ENCODE results near the gene SNUPN.
"Not testable (repeated sequence)": the region's sequence is repeated elsewhere in the genome, so short reads cannot be mapped to it uniquely, and the experiment has no call there.

Gene SNUPN

GRCh38 chr15:75582943-75583342 is 42.6 kb downstream of the SNUPN start:
- DNase-seq; H3K36me3 ChIP-seq (ENCODE audit: control insufficient read depth in 4 of 4, insufficient read depth in 4 of 4, low read length in 3 of 4); H3K4me3 ChIP-seq (ENCODE audit: control insufficient read depth in 1 of 7, extremely low read depth in 1 of 7, insufficient read depth in 4 of 7, low read depth in 2 of 7, low read length in 6 of 7); H3K9me3 ChIP-seq (ENCODE audit: control extremely low read depth in 1 of 5, control insufficient read depth in 4 of 5, insufficient read depth in 2 of 5, low read depth in 1 of 5, low read length in 4 of 5); POLR2A ChIA-PET; H3K4me1 ChIP-seq (ENCODE audit: control extremely low read depth in 1 of 4, control insufficient read depth in 4 of 4, insufficient read depth in 4 of 4, low read length in 3 of 4); H3K27me3 ChIP-seq (replicated peaks in 2 of 5; ENCODE audit: control insufficient read depth in 4 of 5, insufficient read depth in 5 of 5, low read length in 4 of 5); H3K27ac ChIP-seq (ENCODE audit: insufficient read depth in 1 of 2, low read depth in 1 of 2, low read length in 2 of 2, poor library complexity in 1 of 2, severe bottlenecking in 2 of 2): not testable (repeated sequence)
- CTCF ChIA-PET, result interaction anchor here (1.5 kb wide), 1 partner anchor 14 kb away, joined by 3 read pairs; no protein-coding TSS in a partner anchor
- WGBS (ENCODE audit: insufficient coverage), result 100% methylated on average over 2 of the region's 5 CpGs

- peaks cover 13 to 19% (median 16%) of the 10 kb centered on the region in 4 experiments for H3K4me1 ChIP-seq (ENCODE audit: control extremely low read depth in 1 of 4, control insufficient read depth in 4 of 4, insufficient read depth in 4 of 4, low read length in 3 of 4)
- H3K36me3 ChIP-seq (ENCODE audit: control insufficient read depth in 4 of 4, insufficient read depth in 4 of 4, low read length in 3 of 4), result no peaks in the 10 kb centered on the region
- no peaks in the 10 kb centered on the region for H3K27me3 ChIP-seq (replicated peaks in 2 of 5; ENCODE audit: control insufficient read depth in 4 of 5, insufficient read depth in 5 of 5, low read length in 4 of 5)
- peak; percentile 78 to 83 (median 81) for DNase-seq
- WGBS (ENCODE audit: insufficient coverage), result 2% methylated on average over 48 of the region's 78 CpGs
- ChIA-PET POLR2A (interaction anchor here (0.5 to 1.0 kb wide), 3 partner anchors 18 to 1858 kb away, joined by 3 to 6 read pairs (median 4); no protein-coding TSS in a partner anchor), CTCF (interaction anchor here (0.8 to 1.3 kb wide), 7 partner anchors 10 to 93 kb away, joined by 3 to 4 read pairs (median 3); partner anchors contain the start of genes SNUPN and SNX33)
- H3K9me3 ChIP-seq (ENCODE audit: control extremely low read depth in 1 of 5, control insufficient read depth in 4 of 5, insufficient read depth in 2 of 5, low read depth in 1 of 5, low read length in 4 of 5), result no peaks in the 10 kb centered on the region
- H3K27ac ChIP-seq (ENCODE audit: insufficient read depth in 1 of 2, low read depth in 1 of 2, low read length in 2 of 2, poor library complexity in 1 of 2, severe bottlenecking in 2 of 2), result peak within 1 kb of the TSS; percentile 61 to 82
- H3K4me3 ChIP-seq (ENCODE audit: control insufficient read depth in 1 of 7, extremely low read depth in 1 of 7, insufficient read depth in 4 of 7, low read depth in 2 of 7, low read length in 6 of 7), result peak within 1 kb of the TSS; percentile 57 to 95 (median 89)
Measured at GRCh38 chr15:75578948-75579920, 46.3 kb downstream of the SNUPN start, which contains the start of gene PTPN9. Gene PTPN9, minus strand, starts transcription at chr15:75579315. Its CDS starts 539 bp downstream, at chr15:75578776.

GRCh38 chr15:75578173-75578947 is 47.2 kb downstream of the SNUPN start:
- H3K4me3 ChIP-seq (ENCODE audit: control insufficient read depth in 1 of 7, extremely low read depth in 1 of 7, insufficient read depth in 4 of 7, low read depth in 2 of 7, low read length in 6 of 7), result peak overlapping the region; percentile 57 to 95 (median 89)
- ChIA-PET POLR2A (interaction anchor here (0.6 to 1.2 kb wide), 3 partner anchors 28 to 1859 kb away, joined by 3 to 4 read pairs (median 3); no protein-coding TSS in a partner anchor), CTCF (interaction anchor here (0.8 to 1.3 kb wide), 8 partner anchors 9 to 94 kb away, joined by 3 to 4 read pairs (median 3); partner anchors contain the start of gene SNX33)
- peak; percentile 40 to 72 (median 58) for DNase-seq
- H3K4me1 ChIP-seq (ENCODE audit: control extremely low read depth in 1 of 4, control insufficient read depth in 4 of 4, insufficient read depth in 4 of 4, low read length in 3 of 4), result peaks cover 13 to 20% (median 17%) of the 10 kb centered on the region in 4 experiments
- H3K36me3 ChIP-seq (ENCODE audit: control insufficient read depth in 4 of 4, insufficient read depth in 4 of 4, low read length in 3 of 4), result no peaks in the 10 kb centered on the region
- no peaks in the 10 kb centered on the region for H3K27me3 ChIP-seq (replicated peaks in 2 of 5; ENCODE audit: control insufficient read depth in 4 of 5, insufficient read depth in 5 of 5, low read length in 4 of 5)
- no peaks in the 10 kb centered on the region for H3K9me3 ChIP-seq (ENCODE audit: control extremely low read depth in 1 of 5, control insufficient read depth in 4 of 5, insufficient read depth in 2 of 5, low read depth in 1 of 5, low read length in 4 of 5)
- H3K27ac ChIP-seq (ENCODE audit: insufficient read depth in 1 of 2, low read depth in 1 of 2, low read length in 2 of 2, poor library complexity in 1 of 2, severe bottlenecking in 2 of 2), result peak overlapping the region; percentile 61 to 82
- under 1% methylated on average over 60 of the region's 77 CpGs for whole genome bisulfite sequencing (ENCODE audit: insufficient coverage)

GRCh38 chr15:75577401-75578172 is 47.9 kb downstream of the SNUPN start:
- ChIA-PET POLR2A (interaction anchor here (1.2 kb wide), 1 partner anchor 124 kb away, joined by 3 read pairs; no protein-coding TSS in a partner anchor), CTCF (interaction anchor here (0.7 to 1.3 kb wide), 5 partner anchors 10 to 118 kb away, joined by 3 to 4 read pairs (median 3); partner anchors contain the start of gene SNX33)
- DNase-seq, result peak in 1 of 3 donors; percentile 20
- WGBS (ENCODE audit: insufficient coverage), result 10% methylated on average over 12 of the region's 13 CpGs
- H3K27me3 ChIP-seq (replicated peaks in 2 of 5; ENCODE audit: control insufficient read depth in 4 of 5, insufficient read depth in 5 of 5, low read length in 4 of 5), result no peaks in the 10 kb centered on the region
- peak overlapping the region in 1 of 2 experiments; percentile 82 for H3K27ac ChIP-seq (ENCODE audit: insufficient read depth in 1 of 2, low read depth in 1 of 2, low read length in 2 of 2, poor library complexity in 1 of 2, severe bottlenecking in 2 of 2)
- H3K9me3 ChIP-seq (ENCODE audit: control extremely low read depth in 1 of 5, control insufficient read depth in 4 of 5, insufficient read depth in 2 of 5, low read depth in 1 of 5, low read length in 4 of 5), result no peaks in the 10 kb centered on the region
- no peaks in the 10 kb centered on the region for H3K36me3 ChIP-seq (ENCODE audit: control insufficient read depth in 4 of 4, insufficient read depth in 4 of 4, low read length in 3 of 4)
- H3K4me1 ChIP-seq (ENCODE audit: control extremely low read depth in 1 of 4, control insufficient read depth in 4 of 4, insufficient read depth in 4 of 4, low read length in 3 of 4), result peaks cover 13 to 24% (median 19%) of the 10 kb centered on the region in 4 experiments
- peak overlapping the region; percentile 57 to 95 (median 89) for H3K4me3 ChIP-seq (ENCODE audit: control insufficient read depth in 1 of 7, extremely low read depth in 1 of 7, insufficient read depth in 4 of 7, low read depth in 2 of 7, low read length in 6 of 7)

- Histone ChIP-seq H3K27ac (ENCODE audit: insufficient read depth in 1 of 2, low read depth in 1 of 2, low read length in 2 of 2, poor library complexity in 1 of 2, severe bottlenecking in 2 of 2) (no peak overlapping the region), H3K9me3 (ENCODE audit: control extremely low read depth in 1 of 5, control insufficient read depth in 4 of 5, insufficient read depth in 2 of 5, low read depth in 1 of 5, low read length in 4 of 5) (no peaks in the 10 kb centered on the region), H3K4me1 (ENCODE audit: control extremely low read depth in 1 of 4, control insufficient read depth in 4 of 4, insufficient read depth in 4 of 4, low read length in 3 of 4) (peaks cover 12 to 18% (median 18%) of the 10 kb centered on the region in 4 experiments), H3K36me3 (ENCODE audit: control insufficient read depth in 4 of 4, insufficient read depth in 4 of 4, low read length in 3 of 4) (peaks cover 0 to 3% (median 0%) of the 10 kb centered on the region in 4 experiments), H3K4me3 (ENCODE audit: control insufficient read depth in 1 of 7, extremely low read depth in 1 of 7, insufficient read depth in 4 of 7, low read depth in 2 of 7, low read length in 6 of 7) (no peak overlapping the region), H3K27me3 (replicated peaks in 2 of 5; ENCODE audit: control insufficient read depth in 4 of 5, insufficient read depth in 5 of 5, low read length in 4 of 5) (no peaks in the 10 kb centered on the region)
- POLR2A ChIA-PET, result no interaction called here
- 100% methylated on average over 4 of the region's 5 CpGs for WGBS (ENCODE audit: insufficient coverage)
- CTCF ChIA-PET, result interaction anchor here (0.7 to 1.2 kb wide), 2 partner anchors 24 to 42 kb away, joined by 3 read pairs; no protein-coding TSS in a partner anchor
- DNase-seq, result no peak
Measured at GRCh38 chr15:75573648-75574384, 51.7 kb downstream of the SNUPN start.

Data from common myeloid progenitor, CD34-positive (primary cell).